ENCODE results near the gene CKM. TPM values are rescaled to one million over a fixed set of nuclear protein-coding genes. Genes with fewer than 3 reads are reported as not detected.

Gene CKM
- total RNA-seq, 2 donors from 2014 or later = 2.7 to 3.7 TPM

- Histone ChIP-seq H3K36me3 (ENCODE audit: control insufficient read depth, insufficient read depth, low read length) (peaks cover 4% of the 10 kb centered on the region), H3K9ac (ENCODE audit: extremely low read depth, low read length, poor library complexity, severe bottlenecking) (no peak overlapping the region), H3K4me3 (ENCODE audit: low read length) (no peak overlapping the region), H3K27me3 (ENCODE audit: control insufficient read depth, insufficient read depth, low read length, poor library complexity, severe bottlenecking) (peaks cover 15% of the 10 kb centered on the region), H3K9me3 (ENCODE audit: control insufficient read depth, low read length) (no peaks in the 10 kb centered on the region), H3K4me1 (ENCODE audit: control insufficient read depth, insufficient read depth, low read length) (no peaks in the 10 kb centered on the region), H3K27ac (ENCODE audit: low read depth, low read length) (no peak overlapping the region)
- H3K4me3 Mint-ChIP-seq = no peak overlapping the region
- TF ChIP-seq, protein P1, sequence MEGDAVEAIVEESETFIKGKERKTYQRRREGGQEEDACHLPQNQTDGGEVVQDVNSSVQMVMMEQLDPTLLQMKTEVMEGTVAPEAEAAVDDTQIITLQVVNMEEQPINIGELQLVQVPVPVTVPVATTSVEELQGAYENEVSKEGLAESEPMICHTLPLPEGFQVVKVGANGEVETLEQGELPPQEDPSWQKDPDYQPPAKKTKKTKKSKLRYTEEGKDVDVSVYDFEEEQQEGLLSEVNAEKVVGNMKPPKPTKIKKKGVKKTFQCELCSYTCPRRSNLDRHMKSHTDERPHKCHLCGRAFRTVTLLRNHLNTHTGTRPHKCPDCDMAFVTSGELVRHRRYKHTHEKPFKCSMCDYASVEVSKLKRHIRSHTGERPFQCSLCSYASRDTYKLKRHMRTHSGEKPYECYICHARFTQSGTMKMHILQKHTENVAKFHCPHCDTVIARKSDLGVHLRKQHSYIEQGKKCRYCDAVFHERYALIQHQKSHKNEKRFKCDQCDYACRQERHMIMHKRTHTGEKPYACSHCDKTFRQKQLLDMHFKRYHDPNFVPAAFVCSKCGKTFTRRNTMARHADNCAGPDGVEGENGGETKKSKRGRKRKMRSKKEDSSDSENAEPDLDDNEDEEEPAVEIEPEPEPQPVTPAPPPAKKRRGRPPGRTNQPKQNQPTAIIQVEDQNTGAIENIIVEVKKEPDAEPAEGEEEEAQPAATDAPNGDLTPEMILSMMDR (conservative IDR thresholded peaks at IDR 0.05) = no peak
- no peak overlapping the region for H3K27ac Mint-ChIP-seq
- no peaks in the 10 kb centered on the region for H3K27me3 Mint-ChIP-seq (ENCODE audit: insufficient read depth)
- whole genome bisulfite sequencing, 2 experiments (ENCODE audit: insufficient coverage in 1 of 2, insufficient read length in 1 of 2) = 95 to 100% methylated on average over 1 to 15 of the region's 15 CpGs
- peaks cover 11% of the 10 kb centered on the region for H3K36me3 Mint-ChIP-seq (ENCODE audit: low read depth)
- no peak for DNase-seq
- H3K9me3 Mint-ChIP-seq = no peaks in the 10 kb centered on the region
- H3K4me1 Mint-ChIP-seq = no peaks in the 10 kb centered on the region
Measured at GRCh38 chr19:45345506-45345860, 22.8 kb upstream of the CKM start.

GRCh38 chr19:45344621-45345505 is 22.2 kb upstream of the CKM start:
- 58 to 83% methylated on average over 3 to 15 of the region's 15 CpGs for WGBS, 2 experiments (ENCODE audit: insufficient coverage in 1 of 2, insufficient read length in 1 of 2)
- H3K9ac ChIP-seq (ENCODE audit: extremely low read depth, low read length, poor library complexity, severe bottlenecking) = no peak overlapping the region
- no peaks in the 10 kb centered on the region for H3K4me1 ChIP-seq (ENCODE audit: control insufficient read depth, insufficient read depth, low read length)
- H3K9me3 Mint-ChIP-seq = no peaks in the 10 kb centered on the region
- peaks cover 7% of the 10 kb centered on the region for H3K36me3 Mint-ChIP-seq (ENCODE audit: low read depth)
- no peak overlapping the region for H3K27ac ChIP-seq (ENCODE audit: low read depth, low read length)
- TF ChIP-seq, protein P1 (conservative IDR thresholded peaks at IDR 0.05) = no peak
- H3K36me3 ChIP-seq (ENCODE audit: control insufficient read depth, insufficient read depth, low read length) = peaks cover 4% of the 10 kb centered on the region
- no peaks in the 10 kb centered on the region for H3K4me1 Mint-ChIP-seq
- no peak overlapping the region for H3K4me3 Mint-ChIP-seq
- no peak overlapping the region for H3K4me3 ChIP-seq (ENCODE audit: low read length)
- H3K27me3 Mint-ChIP-seq (ENCODE audit: insufficient read depth) = peaks cover 6% of the 10 kb centered on the region
- DNase-seq = no peak
- H3K9me3 ChIP-seq (ENCODE audit: control insufficient read depth, low read length) = no peaks in the 10 kb centered on the region
- H3K27ac Mint-ChIP-seq = no peak overlapping the region
- H3K27me3 ChIP-seq (ENCODE audit: control insufficient read depth, insufficient read depth, low read length, poor library complexity, severe bottlenecking) = peaks cover 20% of the 10 kb centered on the region

DNA sequence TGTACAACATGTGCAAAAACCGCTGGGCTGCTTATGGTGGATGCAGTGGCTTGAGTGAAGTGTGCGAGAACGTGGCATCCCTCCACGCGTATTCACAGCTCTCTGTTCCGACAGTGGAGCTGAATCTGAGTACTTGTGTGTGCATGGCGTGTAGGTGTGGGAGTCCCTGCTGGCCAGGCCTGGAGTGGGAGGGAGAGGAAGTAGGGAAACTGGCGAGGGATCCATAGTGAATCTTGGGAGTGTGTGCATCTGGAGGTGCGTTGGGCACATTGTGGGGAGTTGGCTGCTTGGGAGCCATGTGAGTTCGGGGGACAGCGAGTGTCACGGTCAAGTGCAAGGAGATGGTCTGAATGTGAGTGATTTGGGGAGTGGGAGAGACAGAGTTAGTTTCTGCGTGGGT is 20.2 kb upstream of the CKM start:
- no peaks in the 10 kb centered on the region for H3K36me3 Mint-ChIP-seq (ENCODE audit: low read depth)
- TF ChIP-seq, protein P1 (conservative IDR thresholded peaks at IDR 0.05) = no peak
- no peaks in the 10 kb centered on the region for H3K4me1 Mint-ChIP-seq
- H3K4me3 ChIP-seq (ENCODE audit: low read length) = no peak overlapping the region
- no peak for DNase-seq
- peaks cover 20% of the 10 kb centered on the region for H3K27me3 ChIP-seq (ENCODE audit: control insufficient read depth, insufficient read depth, low read length, poor library complexity, severe bottlenecking)
- 88 to 90% methylated on average over 10 to 12 of the region's 13 CpGs for WGBS, 2 experiments (ENCODE audit: insufficient coverage in 1 of 2, insufficient read length in 1 of 2)
- no peaks in the 10 kb centered on the region for H3K4me1 ChIP-seq (ENCODE audit: control insufficient read depth, insufficient read depth, low read length)
- H3K9ac ChIP-seq (ENCODE audit: extremely low read depth, low read length, poor library complexity, severe bottlenecking) = no peak overlapping the region
- H3K36me3 ChIP-seq (ENCODE audit: control insufficient read depth, insufficient read depth, low read length) = no peaks in the 10 kb centered on the region
- no peaks in the 10 kb centered on the region for H3K9me3 Mint-ChIP-seq
- no peak overlapping the region for H3K27ac ChIP-seq (ENCODE audit: low read depth, low read length)
- H3K27me3 Mint-ChIP-seq (ENCODE audit: insufficient read depth) = peaks cover 11% of the 10 kb centered on the region
- no peaks in the 10 kb centered on the region for H3K9me3 ChIP-seq (ENCODE audit: control insufficient read depth, low read length)
- H3K4me3 Mint-ChIP-seq = no peak overlapping the region
- H3K27ac Mint-ChIP-seq = no peak overlapping the region
